Activated CD4-positive, alpha-beta T cell treated with anti-CD3 and anti-CD28 coated beads for 36 hours (primary cell): ENCODE data around the gene TACC2. TPM values are rescaled to one million over a fixed set of nuclear protein-coding genes. Genes with fewer than 3 reads are reported as not detected.

ENCODE experiments used
- ATAC-seq: fragments of 200-7000 bp; cut with Tn5 transposase; one replicate; pipeline ENCODE4 v1.10.0; 2021; ENCODE audit warnings: mild to moderate bottlenecking, moderate library complexity
- CTCF ChIA-PET: fragments of 350-600 bp; sonication (Branson Sonifier 250); formaldehyde crosslinking; loops from one replicate; lab custom pipeline; 2021; ENCODE audit warnings: antibody characterized with exemption; lab: Charles Lee
- POLR2A ChIA-PET: fragments of 350-600 bp; sonication (Branson Sonifier 250); formaldehyde crosslinking; loops from one replicate; lab custom pipeline; 2021; ENCODE audit warnings: antibody characterized with exemption, inconsistent platforms; lab: Charles Lee
- DNase-seq: peaks from one replicate; pipeline ENCODE4 v3.0.0-alpha.2; 2020
- H3K27ac Mint-ChIP-seq: one replicate; pipeline ENCODE4 v1.8.0; 2021; ENCODE audit warnings: mixed read lengths
- H3K27me3 Mint-ChIP-seq: one replicate; pipeline ENCODE4 v1.8.0; 2021; ENCODE audit warnings: mixed read lengths
- H3K36me3 Mint-ChIP-seq: one replicate; pipeline ENCODE4 v1.8.0; 2021; ENCODE audit warnings: low read depth, mixed read lengths
- H3K4me1 Mint-ChIP-seq: one replicate; pipeline ENCODE4 v1.8.0; 2021; ENCODE audit warnings: mixed read lengths
- H3K4me3 Mint-ChIP-seq: one replicate; pipeline ENCODE4 v1.8.0; 2021; ENCODE audit warnings: mild to moderate bottlenecking, moderate library complexity, mixed read lengths
- H3K9me3 Mint-ChIP-seq: one replicate; pipeline ENCODE4 v1.8.0; 2021; ENCODE audit warnings: low read depth, mixed read lengths
- intact Hi-C, 2 experiments: fragments of 100-400 bp; cut with DNase I in 1 of 2; cut with micrococcal nuclease in 1 of 2; formaldehyde crosslinking; loops; one replicate each; pipeline versions ENCODE4 v1.14.2 to v1.15.1; 2022 to 2024; cut with DNase I, micrococcal nuclease
- total RNA-seq, 2 experiments: library from RNA; stranded (reverse); gene quantifications; one replicate each; pipeline ENCODE4 v1.2.3, GENCODE V29; 2021

TACC2 gene
- total RNA-seq, 2 experiments from 2014 or later: not detected

DNA sequence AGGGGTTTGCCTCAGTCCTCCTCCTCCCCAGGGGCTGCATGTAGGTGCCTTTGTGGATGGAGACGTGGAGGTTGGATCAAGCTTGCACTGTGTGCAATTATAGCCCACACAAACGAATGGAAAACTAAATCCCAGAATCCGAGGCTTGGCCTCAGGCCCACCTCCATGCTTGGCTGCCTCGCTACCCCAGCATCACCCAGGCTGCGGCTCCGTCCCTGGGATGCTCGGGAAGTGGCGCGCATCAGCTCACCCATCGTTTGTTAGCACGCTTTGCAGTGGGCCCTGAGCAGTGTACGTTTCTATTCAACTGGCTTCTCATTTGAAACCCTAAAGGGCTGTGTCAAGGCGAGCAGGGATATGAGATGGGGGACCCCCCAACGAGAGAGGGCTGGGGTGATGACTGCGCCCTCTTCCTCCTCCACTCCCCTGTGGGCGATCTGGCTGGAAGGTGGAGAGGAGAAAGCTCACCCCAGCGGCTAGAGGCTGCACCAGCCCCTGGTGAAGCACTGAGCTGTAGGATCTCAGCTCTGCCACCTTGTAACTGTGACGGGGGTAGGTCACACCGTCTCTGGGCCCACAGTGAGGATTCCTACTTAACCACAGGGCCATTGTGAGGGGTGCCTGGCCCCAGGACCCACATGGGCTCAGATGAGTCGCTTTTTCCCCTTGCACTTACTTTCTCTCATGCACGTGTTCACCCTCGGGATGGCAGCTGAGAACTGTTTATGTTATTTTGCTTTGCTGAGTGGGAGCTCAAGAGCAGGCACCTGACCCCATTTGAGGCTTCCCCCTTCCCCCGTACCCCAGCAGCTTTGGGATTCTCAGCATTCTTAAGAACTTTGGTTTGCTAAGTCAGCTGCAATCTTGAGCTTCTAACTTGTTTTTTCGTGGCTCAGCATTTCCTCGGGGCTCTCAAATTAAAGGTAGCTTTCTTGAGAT, 269.4 kb downstream of the TACC2 start:
- ChIA-PET POLR2A (no interaction called here), CTCF (interaction anchor here (0.6 to 1.5 kb wide), 2 partner anchors 9 to 391 kb away, joined by 3 to 9 read pairs; no protein-coding TSS in a partner anchor)
- Mint-ChIP-seq H3K27me3 (peaks cover 5% of the 10 kb centered on the region), H3K4me1 (no peaks in the 10 kb centered on the region), H3K4me3 (no peak overlapping the region), H3K27ac (no peak overlapping the region), H3K36me3 (no peaks in the 10 kb centered on the region), H3K9me3 (peaks cover 8% of the 10 kb centered on the region)
- intact Hi-C loops: no loop called here
- DNase-seq: no peak
- no peak for ATAC-seq

DNA sequence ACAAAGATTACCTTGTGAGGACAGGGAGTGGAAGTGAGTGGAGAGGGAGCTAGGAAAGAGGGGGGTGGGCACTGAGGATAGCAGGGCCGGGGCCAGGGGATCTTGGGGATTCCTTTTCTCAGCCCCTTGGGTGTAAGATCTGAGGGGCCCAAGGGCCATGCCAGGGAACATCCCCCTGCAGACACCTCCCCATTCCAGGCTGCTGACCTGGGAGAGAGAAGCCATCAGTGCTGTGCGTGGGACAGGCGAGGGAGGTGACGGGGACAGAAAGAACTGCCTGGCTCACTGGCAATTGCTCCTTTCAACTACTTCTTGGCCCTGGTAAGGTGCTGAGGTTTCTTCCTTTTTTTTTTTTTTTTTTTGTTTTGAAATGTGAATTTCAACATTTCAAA, 270.1 kb downstream of the TACC2 start:
- peaks cover 10% of the 10 kb centered on the region for H3K9me3 Mint-ChIP-seq
- ChIA-PET CTCF (no interaction called here), POLR2A (no interaction called here)
- DNase-seq (no peak), ATAC-seq (no peak)
- intact Hi-C loops: no loop called here
- H3K4me3 Mint-ChIP-seq: no peak overlapping the region
- H3K4me1 Mint-ChIP-seq: no peaks in the 10 kb centered on the region
- H3K27ac Mint-ChIP-seq: no peak overlapping the region
- H3K27me3 Mint-ChIP-seq: peaks cover 5% of the 10 kb centered on the region
- H3K36me3 Mint-ChIP-seq: no peaks in the 10 kb centered on the region

DNA sequence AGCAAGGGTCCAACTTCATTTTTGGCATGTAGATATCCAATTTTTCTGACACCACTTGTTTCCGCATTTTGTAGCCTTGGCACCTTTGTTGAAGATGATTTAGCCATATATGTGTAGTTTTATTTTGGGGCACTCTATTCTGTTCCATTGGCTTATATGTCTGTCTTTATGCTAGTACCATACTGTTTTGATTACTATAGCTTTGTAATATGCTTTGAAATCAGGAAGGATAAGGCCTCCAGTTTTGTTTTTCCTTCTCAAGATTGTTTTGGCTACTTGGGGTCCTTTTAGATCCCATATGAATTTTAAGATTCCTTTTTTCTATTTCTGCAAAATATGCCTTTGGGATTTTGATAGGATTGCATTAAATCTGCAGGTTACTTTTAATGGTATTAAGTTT, 272.6 kb downstream of the TACC2 start:
- intact Hi-C loops: no loop called here
- H3K27me3 Mint-ChIP-seq: peaks cover 15% of the 10 kb centered on the region
- no peak for ATAC-seq
- ChIA-PET POLR2A (no interaction called here), CTCF (no interaction called here)
- H3K4me3 Mint-ChIP-seq: no peak overlapping the region
- no peaks in the 10 kb centered on the region for H3K36me3 Mint-ChIP-seq
- DNase-seq: no peak
- H3K4me1 Mint-ChIP-seq: no peaks in the 10 kb centered on the region
- H3K9me3 Mint-ChIP-seq: peaks cover 10% of the 10 kb centered on the region
- H3K27ac Mint-ChIP-seq: no peak overlapping the region

DNA sequence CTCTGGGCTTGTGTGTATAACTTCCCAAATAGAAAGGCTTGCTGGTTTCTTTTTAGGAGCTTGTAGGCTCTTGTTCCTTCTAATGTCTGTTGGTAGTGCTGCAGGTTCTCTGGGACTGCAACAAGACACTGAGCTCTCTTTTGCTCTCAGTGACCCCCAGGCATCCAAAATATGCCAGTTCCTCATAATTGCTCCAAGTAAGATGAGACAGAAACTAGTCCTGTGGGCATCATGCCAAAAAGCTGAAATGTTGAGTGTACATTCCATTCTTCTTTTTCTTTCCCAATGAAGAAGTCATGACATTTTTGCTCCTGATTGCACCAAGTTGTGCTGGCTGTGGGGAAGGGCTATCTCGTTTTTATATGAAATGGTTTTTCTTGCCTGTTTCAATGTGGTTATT, 275.0 kb downstream of the TACC2 start:
- Mint-ChIP-seq H3K27ac (no peak overlapping the region), H3K4me1 (no peaks in the 10 kb centered on the region), H3K9me3 (peaks cover 10% of the 10 kb centered on the region), H3K4me3 (no peak overlapping the region), H3K36me3 (no peaks in the 10 kb centered on the region), H3K27me3 (peaks cover 19% of the 10 kb centered on the region)
- ChIA-PET POLR2A (no interaction called here), CTCF (interaction anchor here (0.6 kb wide), 3 partner anchors 15 to 1313 kb away, joined by 3 to 4 read pairs (median 3); no protein-coding TSS in a partner anchor)
- DNase-seq: no peak
- no peak for ATAC-seq
- intact Hi-C loops: no loop called here

DNA sequence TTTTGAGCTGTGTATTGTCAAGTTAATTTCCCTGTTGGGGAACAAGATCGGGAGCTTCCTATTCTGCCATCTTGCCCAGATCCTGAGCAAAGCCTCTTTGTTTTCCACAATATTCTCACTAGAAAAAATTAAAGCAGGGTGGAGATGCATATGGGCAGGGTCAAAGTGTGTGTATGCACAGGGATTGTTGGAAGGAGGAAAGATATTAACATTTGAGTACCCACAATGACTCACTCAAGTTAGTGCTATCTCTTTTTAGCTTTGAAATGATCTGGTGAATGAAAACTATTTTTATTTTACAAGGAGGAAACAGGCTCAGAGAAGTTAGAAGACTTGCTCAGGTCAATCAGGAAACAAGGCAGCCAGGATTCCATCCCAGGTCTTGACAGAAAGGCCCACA, 275.5 kb downstream of the TACC2 start:
- intact Hi-C loops: no loop called here
- no peaks in the 10 kb centered on the region for H3K36me3 Mint-ChIP-seq

DNA sequence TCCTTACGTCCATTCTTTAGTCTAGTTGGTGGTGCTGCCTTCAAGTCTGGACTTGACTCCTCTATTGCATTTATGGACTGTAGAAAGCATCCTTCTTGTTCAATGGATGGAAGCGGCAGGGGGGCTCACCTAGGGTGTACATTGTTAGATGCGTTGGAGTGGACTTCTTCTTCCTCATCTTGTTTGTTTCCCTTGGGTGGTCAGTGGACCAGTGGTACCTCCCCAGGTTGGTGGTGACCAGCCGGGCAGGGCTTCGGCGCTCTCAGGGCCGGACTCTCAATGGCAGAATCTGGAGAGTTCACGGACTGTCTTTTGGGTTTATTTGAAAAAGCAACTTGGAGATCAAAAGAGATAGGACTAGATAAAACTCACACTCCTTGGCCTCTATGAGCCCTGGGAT, 276.0 kb downstream of the TACC2 start:
- ATAC-seq (no peak), DNase-seq (no peak)
- CTCF ChIA-PET: no interaction called here
- Mint-ChIP-seq H3K36me3 (no peaks in the 10 kb centered on the region), H3K4me1 (no peaks in the 10 kb centered on the region), H3K9me3 (peaks cover 10% of the 10 kb centered on the region), H3K27ac (no peak overlapping the region), H3K4me3 (no peak overlapping the region), H3K27me3 (peaks cover 15% of the 10 kb centered on the region)
- POLR2A ChIA-PET: no interaction called here
- intact Hi-C loops: no loop called here

More for the DNA sequence above, 275.5 kb downstream of the TACC2 start:
- no peak overlapping the region for H3K4me3 Mint-ChIP-seq
- peaks cover 19% of the 10 kb centered on the region for H3K27me3 Mint-ChIP-seq
- DNase-seq (no peak), ATAC-seq (no peak)
- H3K4me1 Mint-ChIP-seq: no peaks in the 10 kb centered on the region
- H3K9me3 Mint-ChIP-seq: peaks cover 10% of the 10 kb centered on the region
- ChIA-PET CTCF (interaction anchor here (0.6 kb wide), 2 partner anchors 20 to 1312 kb away, joined by 3 read pairs; no protein-coding TSS in a partner anchor), POLR2A (no interaction called here)
- H3K27ac Mint-ChIP-seq: no peak overlapping the region

- ATAC-seq (no peak), DNase-seq (no peak)
- Mint-ChIP-seq H3K4me1 (no peaks in the 10 kb centered on the region), H3K27me3 (peaks cover 15% of the 10 kb centered on the region), H3K4me3 (no peak overlapping the region), H3K27ac (no peak overlapping the region), H3K9me3 (peaks cover 10% of the 10 kb centered on the region), H3K36me3 (no peaks in the 10 kb centered on the region)
- intact Hi-C loops: no loop called here
- POLR2A ChIA-PET: no interaction called here
- CTCF ChIA-PET: no interaction called here
Measured at GRCh38 chr10:122265896-122266295, 276.9 kb downstream of the TACC2 start.

DNA sequence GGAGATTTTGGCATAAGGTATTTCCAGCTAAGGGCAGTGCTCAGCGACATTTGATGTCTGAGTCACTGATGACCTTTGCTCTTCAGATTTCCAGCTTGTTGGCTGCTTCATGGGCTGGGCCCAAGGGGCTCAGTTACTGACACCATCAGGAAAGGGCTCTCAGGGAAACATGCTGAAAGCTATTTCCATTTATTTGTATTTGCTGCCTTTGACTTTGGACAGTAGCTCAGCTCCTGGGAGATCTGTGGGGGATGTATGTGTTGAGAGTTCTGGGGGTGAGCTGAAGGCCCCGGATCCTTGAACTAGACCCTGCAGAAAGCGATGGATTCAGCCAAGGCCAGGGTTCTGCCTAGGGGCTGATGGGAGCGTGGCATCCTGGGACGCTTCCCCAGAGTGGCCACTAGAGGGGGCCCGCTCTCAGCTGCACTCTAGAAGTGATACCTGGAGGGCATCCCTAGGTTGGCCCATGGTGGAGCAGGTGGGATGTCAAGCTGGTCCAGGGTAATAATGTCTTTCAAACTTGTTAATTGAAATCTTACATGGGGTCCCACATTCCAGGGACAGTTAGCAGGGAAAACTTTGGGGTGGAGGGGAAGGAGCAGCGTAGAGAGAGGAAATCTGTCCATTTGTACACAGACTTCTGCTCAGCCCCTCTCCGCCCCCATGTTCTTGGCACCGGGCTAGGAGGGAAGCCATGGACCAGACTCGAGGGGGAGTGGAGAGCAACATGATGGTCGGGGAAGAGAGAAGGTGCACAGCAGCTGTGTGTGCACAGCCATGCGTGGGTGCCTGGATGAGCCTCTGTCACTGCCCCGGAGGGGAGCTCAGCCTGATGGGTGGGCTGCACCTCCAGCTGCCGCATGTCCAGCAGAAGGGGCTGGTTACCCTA, 279.1 kb downstream of the TACC2 start:
- POLR2A ChIA-PET: no interaction called here
- H3K36me3 Mint-ChIP-seq: no peaks in the 10 kb centered on the region

DNA sequence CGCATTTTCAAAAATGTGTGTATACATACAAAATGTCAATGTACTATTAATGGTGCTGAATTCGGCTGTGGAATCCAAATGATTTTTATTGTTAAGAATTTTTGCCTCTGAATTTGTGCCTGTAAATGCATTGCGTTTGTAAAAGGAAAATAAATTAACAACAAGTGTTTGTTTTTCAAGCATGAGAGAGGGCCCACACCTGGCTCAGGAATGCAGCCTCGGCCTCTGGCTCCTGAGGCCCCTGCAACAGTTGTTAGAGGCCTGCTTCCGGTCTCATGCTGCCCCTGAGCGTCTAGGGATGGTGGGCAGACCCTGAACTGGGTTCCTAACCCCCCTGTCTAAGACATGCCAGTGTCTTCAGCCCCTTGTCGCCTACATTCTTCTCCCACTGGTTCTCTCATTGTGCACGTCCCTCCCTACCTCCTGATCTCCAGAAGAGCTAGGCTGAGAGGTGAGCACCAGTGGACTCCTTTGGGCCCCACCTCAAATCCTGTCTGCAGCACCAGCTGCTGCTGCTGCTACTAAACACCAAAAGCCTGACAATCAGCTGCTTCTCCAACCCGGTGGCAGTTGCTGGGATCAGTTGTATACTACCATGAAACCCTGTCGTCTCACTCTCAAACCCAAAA, 280.2 kb downstream of the TACC2 start:
- intact Hi-C loops: no loop called here
- POLR2A ChIA-PET: no interaction called here
- Mint-ChIP-seq H3K4me1 (no peaks in the 10 kb centered on the region), H3K27me3 (peaks cover 13% of the 10 kb centered on the region), H3K9me3 (no peaks in the 10 kb centered on the region), H3K4me3 (no peak overlapping the region), H3K27ac (no peak overlapping the region), H3K36me3 (no peaks in the 10 kb centered on the region)
- DNase-seq (no peak), ATAC-seq (no peak)
- CTCF ChIA-PET: interaction anchor here (1.0 to 2.1 kb wide), 5 partner anchors 15 to 297 kb away, joined by 3 to 18 read pairs (median 4); no protein-coding TSS in a partner anchor

More for the DNA sequence above, 279.1 kb downstream of the TACC2 start:
- H3K27ac Mint-ChIP-seq: no peak overlapping the region
- CTCF ChIA-PET: interaction anchor here (0.6 to 2.1 kb wide), 16 partner anchors 9 to 444 kb away, joined by 3 to 18 read pairs (median 4); no protein-coding TSS in a partner anchor
- peaks cover 6% of the 10 kb centered on the region for H3K9me3 Mint-ChIP-seq
- intact Hi-C loops: loop anchor here in 1 of 2 experiments (1.0 kb wide), 1 partner anchor 167 kb away; no protein-coding TSS in a partner anchor
- no peaks in the 10 kb centered on the region for H3K4me1 Mint-ChIP-seq
- H3K4me3 Mint-ChIP-seq: no peak overlapping the region
- DNase-seq (peak; percentile 74), ATAC-seq (peak; percentile 91)
- peaks cover 15% of the 10 kb centered on the region for H3K27me3 Mint-ChIP-seq

- intact Hi-C loops: no loop called here
Measured at GRCh38 chr10:122271076-122271475, 282.1 kb downstream of the TACC2 start, which contains the start of gene BTBD16. Gene BTBD16 (plus strand): TSS chr10:122271296. CDS start chr10:122275082, 3,786 bp downstream.

More at GRCh38 chr10:122271076-122271475, 282.1 kb downstream of the TACC2 start, which contains the start of gene BTBD16:
- Mint-ChIP-seq H3K27me3 (peaks cover 6% of the 10 kb centered on the region), H3K36me3 (no peaks in the 10 kb centered on the region), H3K4me3 (no peak within 1 kb of the TSS), H3K9me3 (no peaks in the 10 kb centered on the region), H3K4me1 (no peaks in the 10 kb centered on the region), H3K27ac (no peak within 1 kb of the TSS)
- ChIA-PET POLR2A (no interaction called here), CTCF (interaction anchor here (0.6 to 1.3 kb wide), 3 partner anchors 18 to 164 kb away, joined by 3 to 4 read pairs (median 3); no protein-coding TSS in a partner anchor)
- DNase-seq: no peak
- no peak for ATAC-seq
